IMR-90 (cell line): ENCODE measurements around the gene PLXNC1. TPM values are rescaled to one million over a fixed set of nuclear protein-coding genes. Genes with fewer than 3 reads are reported as not detected.

Experiments used
- ATAC-seq: fragments of 200-7000 bp; cut with Tn5 transposase; 2 replicates; pipeline ENCODE4 v1.9.1; 2020; ENCODE audit warnings: low read depth, mild to moderate bottlenecking, moderate library complexity
- BruUV-seq: library from RNA; stranded (reverse); fragments of 400-500 nt; replicated peaks from 2 replicates; lab custom pipeline; 2021; lab: Mats Ljungman, UMichigan
- CTCF ChIA-PET: fragments of 300-600 bp; formaldehyde crosslinking; extraction: SDS; loops from one replicate; lab custom pipeline; 2021; ENCODE audit warnings: antibody characterized with exemption; lab: Yijun Ruan, JAX
- POLR2A ChIA-PET: fragments of 300-600 bp; sonication (Branson Sonifier 250); formaldehyde crosslinking; loops from one replicate; lab custom pipeline; 2022; ENCODE audit warnings: antibody characterized with exemption; ENCODE audit not compliant: unreplicated experiment; lab: Charles Lee
- DNase-seq: peaks from one replicate; pipeline ENCODE4 v3.0.0; 2013
- H2AFZ ChIP-seq: replicated peaks from 2 replicates; pipeline ENCODE3; 2013; ENCODE audit warnings: low read length, mild to moderate bottlenecking; ENCODE audit not compliant: poor library complexity
- H2AK5ac ChIP-seq: 2 replicates; pipeline ENCODE4 v1.6.1; 2013; ENCODE audit warnings: low read depth, low read length, inconsistent platforms
- H2AK9ac ChIP-seq: replicated peaks from 2 replicates; pipeline ENCODE3; 2013; ENCODE audit warnings: mild to moderate bottlenecking, low read depth, low read length, moderate library complexity; ENCODE audit not compliant: poor library complexity
- H2BK120ac ChIP-seq: 2 replicates; pipeline ENCODE4 v1.6.1; 2013; ENCODE audit warnings: low read depth, low read length, inconsistent platforms
- H2BK15ac ChIP-seq: 3 replicates; pipeline ENCODE4 v1.6.1; 2013; ENCODE audit warnings: low read depth, low read length, inconsistent platforms
- H2BK20ac ChIP-seq: 2 replicates; pipeline ENCODE4 v1.6.1; 2013; ENCODE audit warnings: low read depth, mild to moderate bottlenecking, inconsistent platforms, low read length, moderate library complexity
- H2BK5ac ChIP-seq: 2 replicates; pipeline ENCODE4 v1.6.1; 2013; ENCODE audit warnings: mild to moderate bottlenecking, low read depth, low read length, inconsistent platforms; ENCODE audit not compliant: poor library complexity, severe bottlenecking
- H3K14ac ChIP-seq: replicated peaks from 2 replicates; pipeline ENCODE4 v1.6.1; 2013; ENCODE audit warnings: low read depth, low read length, inconsistent platforms
- H3K18ac ChIP-seq: 2 replicates; pipeline ENCODE4 v1.6.1; 2013; ENCODE audit warnings: low read depth, low read length, control low read depth
- H3K23ac ChIP-seq: 2 replicates; pipeline ENCODE4 v1.6.1; 2013; ENCODE audit warnings: low read depth, low read length, inconsistent platforms
- H3K27ac ChIP-seq: 2 replicates; pipeline ENCODE4 v1.5.1; 2013; ENCODE audit warnings: mild to moderate bottlenecking, control low read depth, low read length; ENCODE audit not compliant: insufficient read depth
- H3K27me3 ChIP-seq: 2 replicates; pipeline ENCODE4 v1.6.1; 2013; ENCODE audit warnings: low read length; ENCODE audit not compliant: control insufficient read depth, insufficient read depth
- H3K36me3 ChIP-seq: 2 replicates; pipeline ENCODE4 v1.6.1; 2013; ENCODE audit warnings: low read length, mixed read lengths; ENCODE audit not compliant: control insufficient read depth, insufficient read depth
- H3K4ac ChIP-seq: 2 replicates; pipeline ENCODE4 v1.6.1; 2013; ENCODE audit warnings: low read depth, low read length, inconsistent platforms
- H3K4me1 ChIP-seq: 2 replicates; pipeline ENCODE4 v1.6.1; 2013; ENCODE audit warnings: low read length, mixed read lengths; ENCODE audit not compliant: control insufficient read depth, insufficient read depth
- H3K4me2 ChIP-seq: 2 replicates; pipeline ENCODE4 v1.6.1; 2013; ENCODE audit warnings: low read depth, mild to moderate bottlenecking, control low read depth, low read length, moderate library complexity
- H3K4me3 ChIP-seq: 2 replicates; pipeline ENCODE4 v1.5.1; 2013; ENCODE audit warnings: low read depth, mild to moderate bottlenecking, control low read depth, low read length, moderate library complexity; ENCODE audit not compliant: insufficient read depth
- H3K56ac ChIP-seq: 2 replicates; pipeline ENCODE4 v1.6.1; 2013; ENCODE audit warnings: low read length, inconsistent platforms; ENCODE audit not compliant: insufficient read depth; ENCODE audit errors: extremely low read depth
- H3K79me1 ChIP-seq, 2 experiments: 2 replicates each; pipeline ENCODE4 v1.6.1; 2013; ENCODE audit warnings: low read length in 2 of 2, inconsistent platforms in 1 of 2, low read depth in 1 of 2
- H3K9ac ChIP-seq: 2 replicates; pipeline ENCODE4 v1.6.1; 2013; ENCODE audit warnings: low read depth, low read length, control low read depth
- H3K9me1 ChIP-seq: 2 replicates; pipeline ENCODE4 v1.6.1; 2013; ENCODE audit warnings: low read length, inconsistent platforms; ENCODE audit not compliant: insufficient read depth
- H3K9me3 ChIP-seq: 2 replicates; pipeline ENCODE4 v1.6.1; 2013; ENCODE audit warnings: low read length; ENCODE audit not compliant: control insufficient read depth, insufficient read depth
- H4K20me1 ChIP-seq: 2 replicates; pipeline ENCODE4 v1.6.1; 2013; ENCODE audit warnings: low read length, inconsistent platforms; ENCODE audit not compliant: insufficient read depth
- H4K5ac ChIP-seq: 2 replicates; pipeline ENCODE4 v1.6.1; 2013; ENCODE audit warnings: mild to moderate bottlenecking, low read depth, low read length, control low read depth
- H4K8ac ChIP-seq, 2 experiments: 2 replicates each; pipeline ENCODE4 v1.6.1; 2013; ENCODE audit warnings: low read depth in 2 of 2, low read length in 2 of 2, control low read depth in 1 of 2, inconsistent platforms in 1 of 2
- H4K91ac ChIP-seq: 2 replicates; pipeline ENCODE4 v1.6.1; 2013; ENCODE audit warnings: low read depth, low read length, inconsistent platforms; ENCODE audit not compliant: insufficient read depth
- BHLHE40 ChIP-seq: fragments of 150-350 bp; IDR thresholded peaks from 2 replicates; pipeline ENCODE4 v1.6.1; 2016; ENCODE audit warnings: mild to moderate bottlenecking, low read depth, low read length
- CEBPB ChIP-seq: IDR thresholded peaks from 2 replicates; pipeline ENCODE4 v1.6.1; 2012; ENCODE audit warnings: low read depth, low read length, improper control_type of control experiment
- CHD1 ChIP-seq: IDR thresholded peaks from 2 replicates; pipeline ENCODE4 v1.6.1; 2012; ENCODE audit warnings: low read depth, low read length, improper control_type of control experiment
- ELK1 ChIP-seq: fragments of 150-350 bp; IDR thresholded peaks from 2 replicates; pipeline ENCODE4 v1.6.1; 2016; ENCODE audit warnings: low read depth, mild to moderate bottlenecking, low read length, moderate library complexity, borderline replicate concordance
- FOS ChIP-seq: fragments of 150-350 bp; IDR thresholded peaks from 2 replicates; pipeline ENCODE4 v1.6.1; 2016; ENCODE audit warnings: low read depth, low read length
- MAFK ChIP-seq: IDR thresholded peaks from 2 replicates; pipeline ENCODE4 v1.6.1; 2012; ENCODE audit warnings: low read depth, low read length, improper control_type of control experiment
- MAZ ChIP-seq: IDR thresholded peaks from 2 replicates; pipeline ENCODE4 v1.6.1; 2012; ENCODE audit warnings: low read depth, mild to moderate bottlenecking, low read length, improper control_type of control experiment, moderate library complexity, borderline replicate concordance
- MXI1 ChIP-seq: IDR thresholded peaks from 2 replicates; pipeline ENCODE4 v1.6.1; 2012; ENCODE audit warnings: low read depth, mild to moderate bottlenecking, low read length, moderate library complexity, borderline replicate concordance
- POLR2A ChIP-seq: IDR thresholded peaks from 2 replicates; pipeline ENCODE4 v1.6.1; 2012; ENCODE audit warnings: mild to moderate bottlenecking, low read depth, low read length
- RAD21 ChIP-seq: IDR thresholded peaks from 2 replicates; pipeline ENCODE4 v1.6.1; 2012; ENCODE audit warnings: low read length, improper control_type of control experiment
- RCOR1 ChIP-seq: IDR thresholded peaks from 2 replicates; pipeline ENCODE4 v1.6.1; 2012; ENCODE audit warnings: mild to moderate bottlenecking, low read length, improper control_type of control experiment; ENCODE audit not compliant: insufficient replicate concordance
- RFX5 ChIP-seq: IDR thresholded peaks from 2 replicates; pipeline ENCODE4 v1.8.0; 2012; ENCODE audit warnings: low read depth, mild to moderate bottlenecking, low read length, moderate library complexity
- SMC3 ChIP-seq: fragments of 150-350 bp; IDR thresholded peaks from 2 replicates; pipeline ENCODE4 v1.6.1; 2016; ENCODE audit warnings: low read depth, mild to moderate bottlenecking, antibody characterized with exemption, low read length, moderate library complexity
- WGBS, 2 experiments: methylation state at CpG; one replicate each; pipeline versions ENCODE4 v1.1.5 to v1.1.7; 2013; ENCODE audit warnings: missing lambda C conversion rate in 2 of 2; ENCODE audit not compliant: insufficient read length in 1 of 2; ENCODE audit errors: extremely low coverage in 2 of 2; 5-methylcytosine and 5-hydroxymethylcytosine counted together
- dilution Hi-C: fragments of 300-500 bp; cut with HindIII; formaldehyde crosslinking; loops from one replicate; pipeline ENCODE4 v1.14.3; 2018; ENCODE audit warnings: low sequenced_read_pairs; ENCODE audit not compliant: unreplicated experiment
- in situ Hi-C: fragments of 300-500 bp; cut with MboI; formaldehyde crosslinking; loops from 3 replicates; pipeline ENCODE4 v1.14.3; 2019; ENCODE audit warnings: low sequenced_read_pairs, inconsistent platforms, mixed read lengths
- intact Hi-C: fragments of 100-400 bp; cut with micrococcal nuclease; formaldehyde crosslinking; loops from 2 replicates; pipeline ENCODE4 v1.10.0; 2022
- polyA plus RNA-seq, 3 experiments: library from polyadenylated mRNA; depleted of rRNA; stranded (reverse); fragments of >200 nt; gene quantifications; 2 replicates each; pipeline ENCODE4 v1.2.3, GENCODE V29; 2012; ENCODE audit warnings: low replicate concordance in 1 of 3
- total RNA-seq: library from RNA; depleted of rRNA; stranded (reverse); fragments of >200 nt; gene quantifications from 2 replicates; pipeline ENCODE4 v1.2.3, GENCODE V29; 2012
- TF ChIP-seq, protein P1 (sequence below): conservative IDR thresholded peaks from 2 replicates; pipeline ENCODE4 v1.5.1; 2012; ENCODE audit warnings: mild to moderate bottlenecking, low read depth, low read length, improper control_type of control experiment
- TF ChIP-seq, protein P2 (sequence below): fragments of 150-350 bp; IDR thresholded peaks from 2 replicates; pipeline ENCODE4 v1.6.1; 2017; ENCODE audit warnings: mild to moderate bottlenecking, antibody characterized with exemption, low read length, low read depth

Gene PLXNC1
- total and polyA plus RNA-seq, 2 of the 4 experiments (the other 2 are of a cell fraction), result 1.0 to 1.6 TPM

- TF ChIP-seq, protein P1, sequence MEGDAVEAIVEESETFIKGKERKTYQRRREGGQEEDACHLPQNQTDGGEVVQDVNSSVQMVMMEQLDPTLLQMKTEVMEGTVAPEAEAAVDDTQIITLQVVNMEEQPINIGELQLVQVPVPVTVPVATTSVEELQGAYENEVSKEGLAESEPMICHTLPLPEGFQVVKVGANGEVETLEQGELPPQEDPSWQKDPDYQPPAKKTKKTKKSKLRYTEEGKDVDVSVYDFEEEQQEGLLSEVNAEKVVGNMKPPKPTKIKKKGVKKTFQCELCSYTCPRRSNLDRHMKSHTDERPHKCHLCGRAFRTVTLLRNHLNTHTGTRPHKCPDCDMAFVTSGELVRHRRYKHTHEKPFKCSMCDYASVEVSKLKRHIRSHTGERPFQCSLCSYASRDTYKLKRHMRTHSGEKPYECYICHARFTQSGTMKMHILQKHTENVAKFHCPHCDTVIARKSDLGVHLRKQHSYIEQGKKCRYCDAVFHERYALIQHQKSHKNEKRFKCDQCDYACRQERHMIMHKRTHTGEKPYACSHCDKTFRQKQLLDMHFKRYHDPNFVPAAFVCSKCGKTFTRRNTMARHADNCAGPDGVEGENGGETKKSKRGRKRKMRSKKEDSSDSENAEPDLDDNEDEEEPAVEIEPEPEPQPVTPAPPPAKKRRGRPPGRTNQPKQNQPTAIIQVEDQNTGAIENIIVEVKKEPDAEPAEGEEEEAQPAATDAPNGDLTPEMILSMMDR, result no peak
- no peak for TF ChIP-seq MAZ
- no peak for TF ChIP-seq RFX5
- TF ChIP-seq, protein P2, sequence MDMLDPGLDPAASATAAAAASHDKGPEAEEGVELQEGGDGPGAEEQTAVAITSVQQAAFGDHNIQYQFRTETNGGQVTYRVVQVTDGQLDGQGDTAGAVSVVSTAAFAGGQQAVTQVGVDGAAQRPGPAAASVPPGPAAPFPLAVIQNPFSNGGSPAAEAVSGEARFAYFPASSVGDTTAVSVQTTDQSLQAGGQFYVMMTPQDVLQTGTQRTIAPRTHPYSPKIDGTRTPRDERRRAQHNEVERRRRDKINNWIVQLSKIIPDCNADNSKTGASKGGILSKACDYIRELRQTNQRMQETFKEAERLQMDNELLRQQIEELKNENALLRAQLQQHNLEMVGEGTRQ, result no peak
- no peak for TF ChIP-seq MAFK
- TF ChIP-seq ELK1, result no peak
- no peak for TF ChIP-seq RCOR1
- no peak for TF ChIP-seq BHLHE40
- no peak for TF ChIP-seq SMC3
- no peak for TF ChIP-seq CEBPB
- no peak for TF ChIP-seq RAD21
- no peak for TF ChIP-seq POLR2A
- TF ChIP-seq FOS, result no peak
- TF ChIP-seq MXI1, result no peak
- TF ChIP-seq CHD1, result no peak
- Histone ChIP-seq H3K4ac (no peak overlapping the region), H4K8ac (no peak overlapping the region), H3K79me1 (no peaks in the 10 kb centered on the region), H3K4me3 (no peak overlapping the region), H3K9ac (no peak overlapping the region), H4K20me1 (no peaks in the 10 kb centered on the region), H3K36me3 (no peaks in the 10 kb centered on the region), H3K27ac (no peak overlapping the region), H4K5ac (no peak overlapping the region), H2BK15ac (no peak overlapping the region), H3K18ac (no peak overlapping the region), H3K4me1 (no peaks in the 10 kb centered on the region; the same call in 1 of the 2 replicates), H2BK5ac (no peak overlapping the region), H3K4me2 (no peak overlapping the region), H2AK9ac (no peak overlapping the region), H3K9me1 (no peaks in the 10 kb centered on the region), H2BK20ac (no peak overlapping the region), H2AFZ (no peak overlapping the region), H3K56ac (no peak overlapping the region), H4K91ac (no peak overlapping the region), H3K27me3 (peaks cover 33% of the 10 kb centered on the region), H3K9me3 (no peaks in the 10 kb centered on the region), H2BK120ac (no peak overlapping the region), H3K14ac (no peak overlapping the region), H2AK5ac (no peak overlapping the region), H3K23ac (no peak overlapping the region)
- intact Hi-C loops (no loop called here), in situ Hi-C loops (no loop called here), dilution Hi-C loops (no loop called here)
- ATAC-seq (no peak), DNase-seq (no peak)
- POLR2A ChIA-PET, result no interaction called here
- no CpG with 5 or more reads among the region's 7 CpGs for WGBS, 2 experiments
- CTCF ChIA-PET, result no interaction called here
- BruUV-seq, result no TSS peak
Measured at GRCh38 chr12:94239332-94239993, 91.1 kb downstream of the PLXNC1 start.
